SH-SY5Y (cell line): Measurements from ENCODE around the gene RAD9A.

Source experiments
- GATA2 ChIP-seq: IDR thresholded peaks from 2 replicates; pipeline ENCODE4 v1.6.1; 2011; ENCODE audit warnings: mild to moderate bottlenecking, low read depth, low read length
- GATA3 ChIP-seq: IDR thresholded peaks from 2 replicates; pipeline ENCODE4 v1.6.1; 2011; ENCODE audit warnings: low read depth, mild to moderate bottlenecking, low read length, moderate library complexity

GRCh38 chr11:67393990-67394389 is 2.2 kb downstream of the RAD9A start:
- TF ChIP-seq GATA3, result no peak
- TF ChIP-seq GATA2, result no peak
